Heart left ventricle (tissue), 16 donors: Measurements from ENCODE around the gene YY1. TPM values are rescaled to one million over a fixed set of nuclear protein-coding genes. Genes with fewer than 3 reads are reported as not detected.

Experiments
- ATAC-seq, 4 donors: fragments of 200-7000 bp; cut with Tn5 transposase; one replicate each; pipeline ENCODE4 v1.9.1; 2020 to 2022; ENCODE audit warnings: moderate library complexity in 4 of 4, mild to moderate bottlenecking in 3 of 4, moderate number of reproducible peaks in 1 of 4
- DNase-seq, 5 donors: peaks; one replicate each; pipeline ENCODE4 v3.0.0-alpha.2; 2020
- H3K27ac ChIP-seq, 12 donors: fragments of 200-600 bp; sonication (generic) in 4 of 12; one replicate each; pipeline versions ENCODE4 v1.5.0 to v1.8.0; 2016 to 2022; ENCODE audit warnings: mild to moderate bottlenecking in 2 of 12
- H3K27me3 ChIP-seq, 9 donors: fragments of 200-600 bp; sonication (generic) in 2 of 9; one replicate each; pipeline versions ENCODE4 v1.5.1 to v1.8.0; 2016 to 2022; ENCODE audit warnings: mild to moderate bottlenecking in 3 of 9
- H3K36me3 ChIP-seq, 9 donors: fragments of 200-600 bp; sonication (generic) in 2 of 9; one replicate each; pipeline versions ENCODE4 v1.5.0 to v1.8.0; 2018 to 2022; ENCODE audit warnings: mild to moderate bottlenecking in 2 of 9
- H3K4me1 ChIP-seq, 12 donors: fragments of 200-600 bp; sonication (generic) in 4 of 12; one replicate each; pipeline versions ENCODE4 v1.5.0 to v1.8.0; 2016 to 2022; ENCODE audit warnings: mild to moderate bottlenecking in 3 of 12
- H3K4me3 ChIP-seq, 12 donors: fragments of 200-600 bp; sonication (generic) in 4 of 12; one replicate each; pipeline versions ENCODE4 v1.5.0 to v1.8.0; 2017 to 2022; ENCODE audit warnings: mild to moderate bottlenecking in 9 of 12, moderate library complexity in 4 of 12
- H3K9me3 ChIP-seq, 12 donors: fragments of 200-600 bp; sonication (generic) in 4 of 12; one replicate each; pipeline versions ENCODE4 v1.5.0 to v1.8.0; 2016 to 2022; ENCODE audit warnings: mild to moderate bottlenecking in 1 of 12
- CTCF ChIP-seq, 12 donors: fragments of 200-600 bp; sonication (generic) in 4 of 12; IDR thresholded peaks; one replicate each; pipeline versions ENCODE4 v1.5.0 to v1.8.0; 2018 to 2022; ENCODE audit warnings: antibody characterized with exemption in 12 of 12, mild to moderate bottlenecking in 5 of 12
- POLR2A ChIP-seq, 2 donors: fragments of 450-650 bp; IDR thresholded peaks; one replicate each; pipeline ENCODE4 v1.6.1; 2017; ENCODE audit warnings: antibody characterized with exemption in 2 of 2, mild to moderate bottlenecking in 2 of 2, moderate library complexity in 2 of 2
- WGBS, 4 donors: extraction: QIAGEN DNeasy Blood & Tissue Kit in 2 of 4; methylation state at CpG; one replicate each; pipeline versions ENCODE4 v1.1.5 to v1.1.7; 2013 to 2018; 5-methylcytosine and 5-hydroxymethylcytosine counted together
- intact Hi-C, 10 donors: fragments of 100-400 bp; cut with DNase I; formaldehyde crosslinking; loops; one replicate each; pipeline versions ENCODE4 v1.11.1 to v1.14.2; 2022
- polyA plus RNA-seq, 2 donors: library from polyadenylated mRNA; stranded (reverse); fragments of 200-250 nt; gene quantifications; one replicate each; pipeline ENCODE4 v1.2.3, GENCODE V29; 2013
- total RNA-seq, 9 donors: library from RNA; depleted of rRNA in 2 of 9; stranded (reverse); fragments of >200 nt in 2 of 9; fragmentation: NEBNext Ultra II Directional in 3 of 9; extraction: Animal tissue kit (Norgen Biotek cat#: 25700) in 3 of 9; gene quantifications; one replicate each; pipeline versions ENCODE4 v1.1.0 to v1.2.4, GENCODE V29; 2016 to 2023
- donor health status: ischemic (EF 13 %, LVEDD 7.1; RV severe dilation, severe dysfunction).
- donor health status: healthy with polysubstance abuse.
- donor health status: DM: no; HTN: yes; CAD: no.
- donor health status: DM: no; HTN: no; CAD: no.
- donor health status: ischemic (EF 25% LVEDD 6.9; RV normal size, moderate dysfunction).
- donor health status: ischemic (EF 25% LVEDD 5.7; RV mildly dilated, moderate dysfunction).
- donor health status: healthy.
- donor health status: DM: yes; HTN: yes; CAD: no.
- donor health status: ischemic (EF 35%, LVEDD 5.7; RV mildly dilated, moderate dysfunction).
- donor health status: nonischemic (EF 11% LVEDD 7.7; RV severe dilation, severe dysfunction).
- donor health status: DM: yes; HTN: yes; CAD: no.
- donor health status: PGD.
- donor health status: ischemic (EF 29% LVEDD 5.4; RV normal size, mild dysfunction).
- donor health status: nonischemic (EF 23%, LVEDD 6.1; RV moderate dilation, normal function).

YY1 gene
- total and polyA plus RNA-seq, 11 donors, result 18.4 to 59.7 (median 45.1) TPM

GRCh38 chr14:100290607-100291304 is 51.8 kb downstream of the YY1 start:
- intact Hi-C loops, result no loop called here
- DNase-seq (no peak), ATAC-seq (no peak)
- WGBS, 4 donors, result 87 to 89% (median 88%) methylated on average over 10 to 12 of the region's 12 CpGs
- no peak for TF ChIP-seq POLR2A (IDR thresholded peaks at IDR 0.05)
- no peak for TF ChIP-seq CTCF (IDR thresholded peaks at IDR 0.05)
- H3K4me1 ChIP-seq, result peaks cover 0 to 54% (median 13%) of the 10 kb centered on the region in 12 donors
- H3K4me3 ChIP-seq, result no peak overlapping the region
- H3K36me3 ChIP-seq, result peaks cover 0 to 29% (median 13%) of the 10 kb centered on the region in 9 donors
- H3K9me3 ChIP-seq, result no peaks in the 10 kb centered on the region
- H3K27ac ChIP-seq, result no peak overlapping the region
- H3K27me3 ChIP-seq, result no peaks in the 10 kb centered on the region

GRCh38 chr14:100291305-100292075 is 52.5 kb downstream of the YY1 start:
- DNase-seq (no peak), ATAC-seq (no peak)
- H3K27me3 ChIP-seq, result no peaks in the 10 kb centered on the region
- H3K4me1 ChIP-seq, result peaks cover 0 to 54% (median 12%) of the 10 kb centered on the region in 12 donors
- H3K9me3 ChIP-seq, result no peaks in the 10 kb centered on the region
- H3K27ac ChIP-seq, result no peak overlapping the region
- intact Hi-C loops, result no loop called here
- no peak overlapping the region for H3K4me3 ChIP-seq
- no peak for TF ChIP-seq POLR2A (IDR thresholded peaks at IDR 0.05)
- no peak for TF ChIP-seq CTCF (IDR thresholded peaks at IDR 0.05)
- peaks cover 0 to 29% (median 13%) of the 10 kb centered on the region in 9 donors for H3K36me3 ChIP-seq
- 90 to 93% (median 92%) methylated on average over 9 to 13 of the region's 13 CpGs for WGBS, 4 donors

GRCh38 chr14:100292301-100292775 is 53.4 kb downstream of the YY1 start:
- TF ChIP-seq CTCF (IDR thresholded peaks at IDR 0.05) (no peak), POLR2A (IDR thresholded peaks at IDR 0.05) (no peak)
- peaks cover 0 to 29% (median 13%) of the 10 kb centered on the region in 9 donors for H3K36me3 ChIP-seq
- no peak overlapping the region for H3K4me3 ChIP-seq
- no peak overlapping the region for H3K27ac ChIP-seq
- DNase-seq, result peak in 1 of 5 donors; percentile 37
- no peak for ATAC-seq
- no peaks in the 10 kb centered on the region for H3K9me3 ChIP-seq
- WGBS, 4 donors, result 96 to 98% (median 96%) methylated on average over 49 to 61 of the region's 61 CpGs
- H3K4me1 ChIP-seq, result peaks cover 0 to 55% (median 19%) of the 10 kb centered on the region in 12 donors
- intact Hi-C loops, result no loop called here
- no peaks in the 10 kb centered on the region for H3K27me3 ChIP-seq
